Measurements from ENCODE around the gene STAM.

DNA sequence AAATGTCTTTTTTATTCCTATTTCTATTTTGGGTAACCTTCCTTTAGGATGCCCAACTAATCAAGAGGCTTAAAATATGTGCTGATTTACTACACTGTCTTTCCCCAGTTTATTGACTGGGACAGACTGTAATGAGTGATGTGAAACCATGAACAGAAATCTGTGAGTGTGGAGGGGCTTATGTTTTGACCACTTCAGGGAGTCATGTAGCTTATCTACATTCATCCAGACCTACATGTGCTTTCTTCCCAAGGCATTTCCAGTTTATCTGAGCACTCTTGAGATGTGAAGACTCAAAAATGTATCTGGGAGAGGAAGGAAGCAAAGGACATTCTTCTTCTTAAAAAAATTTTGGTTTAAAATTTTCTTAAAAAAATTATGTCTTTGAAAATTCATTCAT lies 45.2 kb downstream of the STAM start:
- TF ChIP-seq, protein P1, sequence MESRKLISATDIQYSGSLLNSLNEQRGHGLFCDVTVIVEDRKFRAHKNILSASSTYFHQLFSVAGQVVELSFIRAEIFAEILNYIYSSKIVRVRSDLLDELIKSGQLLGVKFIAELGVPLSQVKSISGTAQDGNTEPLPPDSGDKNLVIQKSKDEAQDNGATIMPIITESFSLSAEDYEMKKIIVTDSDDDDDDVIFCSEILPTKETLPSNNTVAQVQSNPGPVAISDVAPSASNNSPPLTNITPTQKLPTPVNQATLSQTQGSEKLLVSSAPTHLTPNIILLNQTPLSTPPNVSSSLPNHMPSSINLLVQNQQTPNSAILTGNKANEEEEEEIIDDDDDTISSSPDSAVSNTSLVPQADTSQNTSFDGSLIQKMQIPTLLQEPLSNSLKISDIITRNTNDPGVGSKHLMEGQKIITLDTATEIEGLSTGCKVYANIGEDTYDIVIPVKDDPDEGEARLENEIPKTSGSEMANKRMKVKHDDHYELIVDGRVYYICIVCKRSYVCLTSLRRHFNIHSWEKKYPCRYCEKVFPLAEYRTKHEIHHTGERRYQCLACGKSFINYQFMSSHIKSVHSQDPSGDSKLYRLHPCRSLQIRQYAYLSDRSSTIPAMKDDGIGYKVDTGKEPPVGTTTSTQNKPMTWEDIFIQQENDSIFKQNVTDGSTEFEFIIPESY (IDR thresholded peaks at IDR 0.05; ENCODE audit: borderline replicate concordance, low read depth): no peak
- TF ChIP-seq, protein P2, sequence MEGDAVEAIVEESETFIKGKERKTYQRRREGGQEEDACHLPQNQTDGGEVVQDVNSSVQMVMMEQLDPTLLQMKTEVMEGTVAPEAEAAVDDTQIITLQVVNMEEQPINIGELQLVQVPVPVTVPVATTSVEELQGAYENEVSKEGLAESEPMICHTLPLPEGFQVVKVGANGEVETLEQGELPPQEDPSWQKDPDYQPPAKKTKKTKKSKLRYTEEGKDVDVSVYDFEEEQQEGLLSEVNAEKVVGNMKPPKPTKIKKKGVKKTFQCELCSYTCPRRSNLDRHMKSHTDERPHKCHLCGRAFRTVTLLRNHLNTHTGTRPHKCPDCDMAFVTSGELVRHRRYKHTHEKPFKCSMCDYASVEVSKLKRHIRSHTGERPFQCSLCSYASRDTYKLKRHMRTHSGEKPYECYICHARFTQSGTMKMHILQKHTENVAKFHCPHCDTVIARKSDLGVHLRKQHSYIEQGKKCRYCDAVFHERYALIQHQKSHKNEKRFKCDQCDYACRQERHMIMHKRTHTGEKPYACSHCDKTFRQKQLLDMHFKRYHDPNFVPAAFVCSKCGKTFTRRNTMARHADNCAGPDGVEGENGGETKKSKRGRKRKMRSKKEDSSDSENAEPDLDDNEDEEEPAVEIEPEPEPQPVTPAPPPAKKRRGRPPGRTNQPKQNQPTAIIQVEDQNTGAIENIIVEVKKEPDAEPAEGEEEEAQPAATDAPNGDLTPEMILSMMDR (IDR thresholded peaks at IDR 0.05): no peak
- TF ChIP-seq CHD2 (IDR thresholded peaks at IDR 0.05; ENCODE audit: low read length, partially characterized antibody): no peak
- no peak for TF ChIP-seq EP300 (IDR thresholded peaks at IDR 0.05; ENCODE audit: borderline replicate concordance in 1 of 2, low read depth in 1 of 2, low read length in 1 of 2)
- TF ChIP-seq SMC3 (IDR thresholded peaks at IDR 0.05; ENCODE audit: low read depth, low read length): no peak
- no peak for TF ChIP-seq POLR2AphosphoS5 (IDR thresholded peaks at IDR 0.05; ENCODE audit: low read depth, low read length)
- TF ChIP-seq, protein P3, sequence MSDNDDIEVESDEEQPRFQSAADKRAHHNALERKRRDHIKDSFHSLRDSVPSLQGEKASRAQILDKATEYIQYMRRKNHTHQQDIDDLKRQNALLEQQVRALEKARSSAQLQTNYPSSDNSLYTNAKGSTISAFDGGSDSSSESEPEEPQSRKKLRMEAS (IDR thresholded peaks at IDR 0.05; ENCODE audit: low read depth): no peak
- TF ChIP-seq MEF2A (IDR thresholded peaks at IDR 0.05; ENCODE audit: borderline replicate concordance, low read depth): no peak
- no peak for TF ChIP-seq MXI1 (IDR thresholded peaks at IDR 0.05; ENCODE audit: low read depth, low read length)
- TF ChIP-seq TAF1 (IDR thresholded peaks at IDR 0.05; ENCODE audit: borderline replicate concordance, low read depth, low read length): no peak
- no peak for TF ChIP-seq RCOR1 (IDR thresholded peaks at IDR 0.05; ENCODE audit: low read length)
- TF ChIP-seq EZH2phosphoT487 (IDR thresholded peaks at IDR 0.05; ENCODE audit: borderline replicate concordance, low read depth): no peak

Data from SK-N-SH (cell line).